Ishikawa (cell line): Measurements from ENCODE around the gene COL28A1.

Experiments
- EP300 ChIP-seq: IDR thresholded peaks from 2 replicates; pipeline ENCODE4 v1.6.1; 2012; ENCODE audit warnings: borderline replicate concordance
- NFIC ChIP-seq: IDR thresholded peaks from 2 replicates; pipeline ENCODE4 v1.6.1; 2012
- RAD21 ChIP-seq: IDR thresholded peaks from 2 replicates; pipeline ENCODE4 v1.6.1; 2012; ENCODE audit warnings: low read depth
- REST ChIP-seq: IDR thresholded peaks from 2 replicates; pipeline ENCODE4 v1.6.1; 2012; ENCODE audit warnings: low read depth, mild to moderate bottlenecking
- TEAD4 ChIP-seq: IDR thresholded peaks from 2 replicates; pipeline ENCODE4 v1.6.1; 2012
- YY1 ChIP-seq: IDR thresholded peaks from 2 replicates; pipeline ENCODE4 v1.6.1; 2012; ENCODE audit warnings: low read depth
- ZBTB7A ChIP-seq: IDR thresholded peaks from 2 replicates; pipeline ENCODE4 v1.6.1; 2012; ENCODE audit warnings: low read depth

- TF ChIP-seq TEAD4 (no peak), REST (no peak), EP300 (no peak), NFIC (no peak), RAD21 (no peak), ZBTB7A (no peak), YY1 (no peak)
These were observed 139.9 kb downstream of the COL28A1 start for GRCh38 chr7:7395785-7396184.
